Measurements from ENCODE around the gene PRAMEF7.
"Not testable (repeated sequence)": the region's sequence is repeated elsewhere in the genome, so short reads cannot be mapped to it uniquely, and the experiment has no call there.

DNA sequence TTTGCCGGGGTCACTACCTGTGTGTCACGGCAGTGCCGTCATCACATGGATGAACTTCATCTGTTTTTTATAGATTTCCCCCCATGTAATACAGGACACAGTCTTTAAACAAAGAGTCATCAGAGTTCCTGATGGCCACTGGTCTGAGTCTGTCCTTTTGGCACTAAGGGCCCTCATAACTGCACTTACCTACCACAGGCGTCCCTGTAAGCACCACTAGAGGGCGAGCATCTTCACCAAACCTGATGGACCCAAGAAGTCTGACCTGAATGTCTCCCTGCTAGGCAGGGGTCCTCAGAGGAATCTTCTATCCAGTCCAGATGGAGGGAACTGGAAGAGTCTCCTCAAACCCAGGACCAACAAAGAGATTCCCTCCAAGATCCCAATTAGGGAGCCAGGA, 8.0 kb downstream of the PRAMEF7 start:
- TF ChIP-seq EZH2phosphoT487 (IDR thresholded peaks at IDR 0.05; ENCODE audit: borderline replicate concordance): not testable (repeated sequence)
- TF ChIP-seq, protein P1, sequence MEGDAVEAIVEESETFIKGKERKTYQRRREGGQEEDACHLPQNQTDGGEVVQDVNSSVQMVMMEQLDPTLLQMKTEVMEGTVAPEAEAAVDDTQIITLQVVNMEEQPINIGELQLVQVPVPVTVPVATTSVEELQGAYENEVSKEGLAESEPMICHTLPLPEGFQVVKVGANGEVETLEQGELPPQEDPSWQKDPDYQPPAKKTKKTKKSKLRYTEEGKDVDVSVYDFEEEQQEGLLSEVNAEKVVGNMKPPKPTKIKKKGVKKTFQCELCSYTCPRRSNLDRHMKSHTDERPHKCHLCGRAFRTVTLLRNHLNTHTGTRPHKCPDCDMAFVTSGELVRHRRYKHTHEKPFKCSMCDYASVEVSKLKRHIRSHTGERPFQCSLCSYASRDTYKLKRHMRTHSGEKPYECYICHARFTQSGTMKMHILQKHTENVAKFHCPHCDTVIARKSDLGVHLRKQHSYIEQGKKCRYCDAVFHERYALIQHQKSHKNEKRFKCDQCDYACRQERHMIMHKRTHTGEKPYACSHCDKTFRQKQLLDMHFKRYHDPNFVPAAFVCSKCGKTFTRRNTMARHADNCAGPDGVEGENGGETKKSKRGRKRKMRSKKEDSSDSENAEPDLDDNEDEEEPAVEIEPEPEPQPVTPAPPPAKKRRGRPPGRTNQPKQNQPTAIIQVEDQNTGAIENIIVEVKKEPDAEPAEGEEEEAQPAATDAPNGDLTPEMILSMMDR (conservative IDR thresholded peaks at IDR 0.05; ENCODE audit: low read length): not testable (repeated sequence)
